ENCODE measurements around the gene CSGALNACT2. TPM values are rescaled to one million over a fixed set of nuclear protein-coding genes. Genes with fewer than 3 reads are reported as not detected.

CSGALNACT2 gene
- total RNA-seq, 2 donors from 2014 or later = 4.7 to 6.7 TPM

- no peak for ATAC-seq
- intact Hi-C loops (cut with DNase I, micrococcal nuclease) = no loop called here
- DNase-seq = no peak
These were observed 58.1 kb downstream of the CSGALNACT2 start for GRCh38 chr10:43196131-43196980.

- ATAC-seq (no peak), DNase-seq (no peak)
- intact Hi-C loops (cut with DNase I, micrococcal nuclease) = no loop called here
These were observed 59.0 kb downstream of the CSGALNACT2 start for GRCh38 chr10:43196981-43197833.

GRCh38 chr10:43197834-43198681 is 59.8 kb downstream of the CSGALNACT2 start:
- intact Hi-C loops (cut with DNase I, micrococcal nuclease) = no loop called here
- DNase-seq = peak in 1 of 2 donors; percentile 18
- no peak for ATAC-seq

- intact Hi-C loops (cut with DNase I, micrococcal nuclease) = no loop called here
- DNase-seq (no peak), ATAC-seq (no peak)
These were observed 60.4 kb downstream of the CSGALNACT2 start for GRCh38 chr10:43198682-43199005.

- intact Hi-C loops (cut with DNase I, micrococcal nuclease) = no loop called here
- ATAC-seq (no peak), DNase-seq (peak in 1 of 2 donors; percentile 14)
These were observed 60.9 kb downstream of the CSGALNACT2 start for GRCh38 chr10:43199088-43199683.

- no peak for DNase-seq
- no peak for ATAC-seq
- intact Hi-C loops (cut with DNase I, micrococcal nuclease) = no loop called here
These were observed 61.7 kb downstream of the CSGALNACT2 start for GRCh38 chr10:43199684-43200537.

- DNase-seq = peak in 1 of 2 donors; percentile 9
- ATAC-seq = no peak
- intact Hi-C loops (cut with DNase I, micrococcal nuclease) = no loop called here
These were observed 62.5 kb downstream of the CSGALNACT2 start for GRCh38 chr10:43200538-43201390.

- no peak for ATAC-seq
- DNase-seq = peak in 1 of 2 donors; percentile 25
- intact Hi-C loops (cut with DNase I, micrococcal nuclease) = no loop called here
These were observed 63.4 kb downstream of the CSGALNACT2 start for GRCh38 chr10:43201545-43202131.

- intact Hi-C loops (cut with DNase I, micrococcal nuclease) = no loop called here
- peak; percentile 34 to 51 for DNase-seq
- peak; percentile 50 for ATAC-seq
These were observed 64.0 kb downstream of the CSGALNACT2 start for GRCh38 chr10:43202224-43202656.

GRCh38 chr10:43202657-43203447 is 64.6 kb downstream of the CSGALNACT2 start:
- intact Hi-C loops (cut with DNase I, micrococcal nuclease) = no loop called here
- peak; percentile 41 to 49 for DNase-seq
- ATAC-seq = peak; percentile 69

- intact Hi-C loops (cut with DNase I, micrococcal nuclease) = no loop called here
- DNase-seq (peak; percentile 26 to 41), ATAC-seq (peak; percentile 57)
These were observed 65.3 kb downstream of the CSGALNACT2 start for GRCh38 chr10:43203448-43204041.

GRCh38 chr10:43204042-43204942 is 66.0 kb downstream of the CSGALNACT2 start:
- DNase-seq (peak in 1 of 2 donors; percentile 18), ATAC-seq (peak; percentile 27)
- intact Hi-C loops (cut with DNase I, micrococcal nuclease) = no loop called here

GRCh38 chr10:43204943-43205671 is 66.9 kb downstream of the CSGALNACT2 start:
- intact Hi-C loops (cut with DNase I, micrococcal nuclease) = no loop called here
- ATAC-seq (peak; percentile 56), DNase-seq (peak; percentile 28 to 53)
